Kidney epithelial cell (primary cell): ENCODE measurements around the gene DPP6. TPM values are rescaled to one million over a fixed set of nuclear protein-coding genes. Genes with fewer than 3 reads are reported as not detected.

Experiments used
- DNase-seq: peaks from one replicate; pipeline ENCODE4 v3.0.0-alpha.2; 2010; ENCODE audit warnings: low read depth
- H3K27me3 ChIP-seq: 2 replicates; pipeline ENCODE4 v1.6.0; 2011; ENCODE audit warnings: low read length; ENCODE audit not compliant: control insufficient read depth, insufficient read depth
- H3K36me3 ChIP-seq: 2 replicates; pipeline ENCODE4 v1.5.1; 2011; ENCODE audit warnings: low read length; ENCODE audit not compliant: control insufficient read depth, insufficient read depth
- H3K4me3 ChIP-seq: 2 replicates; pipeline ENCODE4 v1.5.1; 2011; ENCODE audit warnings: low read depth, mild to moderate bottlenecking, control low read depth, low read length
- CTCF ChIP-seq: IDR thresholded peaks from 2 replicates; pipeline ENCODE4 v1.5.1; 2011; ENCODE audit warnings: mild to moderate bottlenecking, moderate library complexity, low read length, control low read depth, inconsistent platforms; ENCODE audit not compliant: insufficient read depth, poor library complexity, severe bottlenecking
- total RNA-seq: library from RNA; depleted of rRNA; stranded (reverse); fragments of >200 nt; gene quantifications from 2 replicates; pipeline ENCODE4 v1.2.3, GENCODE V29; 2015

DPP6 gene
- total RNA-seq, 1 donor from 2014 or later, result 0.84 TPM

- no peaks in the 10 kb centered on the region for H3K36me3 ChIP-seq
- H3K4me3 ChIP-seq, result no peak overlapping the region
- H3K27me3 ChIP-seq, result no peaks in the 10 kb centered on the region
- TF ChIP-seq CTCF, result no peak
- DNase-seq, result no peak
Observed at GRCh38 chr7:154857728-154858681, 805.8 kb downstream of the DPP6 start.

DNA sequence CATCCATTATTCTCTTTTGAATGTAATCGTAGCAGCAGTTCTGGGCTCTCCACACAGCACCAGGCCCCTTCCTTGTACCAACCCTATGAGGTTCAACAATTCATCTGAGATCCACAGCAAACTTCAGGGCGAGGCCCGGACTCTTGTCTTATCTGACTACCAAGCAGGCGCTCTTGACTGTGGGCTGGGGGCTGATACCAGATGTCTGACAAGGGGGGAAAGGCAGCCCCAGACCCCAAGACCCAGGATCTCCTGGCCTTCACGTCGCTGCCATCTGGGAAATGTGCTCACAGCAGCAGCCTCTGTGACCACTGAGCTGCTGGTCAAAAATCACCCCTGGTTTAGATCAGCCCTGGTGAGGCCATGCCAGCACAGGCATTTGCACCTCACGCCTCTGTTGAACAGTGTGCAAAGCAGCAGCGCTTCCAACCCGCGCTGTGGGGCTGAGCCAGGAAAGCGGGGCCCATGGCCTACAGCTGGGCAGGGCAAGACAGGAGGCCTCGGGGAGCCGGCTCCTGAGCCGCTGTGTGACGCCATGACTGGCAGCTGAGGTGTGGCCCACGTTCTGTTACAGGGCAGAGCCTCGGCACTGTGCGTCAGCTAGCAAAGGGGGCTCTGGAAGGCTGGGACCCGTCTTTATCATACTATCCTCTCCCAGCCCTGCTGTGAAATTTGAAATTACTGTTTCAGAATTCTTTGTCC, 806.8 kb downstream of the DPP6 start:
- no peak for DNase-seq
- no peak for TF ChIP-seq CTCF
- no peaks in the 10 kb centered on the region for H3K36me3 ChIP-seq
- H3K4me3 ChIP-seq, result no peak overlapping the region
- no peaks in the 10 kb centered on the region for H3K27me3 ChIP-seq

DNA sequence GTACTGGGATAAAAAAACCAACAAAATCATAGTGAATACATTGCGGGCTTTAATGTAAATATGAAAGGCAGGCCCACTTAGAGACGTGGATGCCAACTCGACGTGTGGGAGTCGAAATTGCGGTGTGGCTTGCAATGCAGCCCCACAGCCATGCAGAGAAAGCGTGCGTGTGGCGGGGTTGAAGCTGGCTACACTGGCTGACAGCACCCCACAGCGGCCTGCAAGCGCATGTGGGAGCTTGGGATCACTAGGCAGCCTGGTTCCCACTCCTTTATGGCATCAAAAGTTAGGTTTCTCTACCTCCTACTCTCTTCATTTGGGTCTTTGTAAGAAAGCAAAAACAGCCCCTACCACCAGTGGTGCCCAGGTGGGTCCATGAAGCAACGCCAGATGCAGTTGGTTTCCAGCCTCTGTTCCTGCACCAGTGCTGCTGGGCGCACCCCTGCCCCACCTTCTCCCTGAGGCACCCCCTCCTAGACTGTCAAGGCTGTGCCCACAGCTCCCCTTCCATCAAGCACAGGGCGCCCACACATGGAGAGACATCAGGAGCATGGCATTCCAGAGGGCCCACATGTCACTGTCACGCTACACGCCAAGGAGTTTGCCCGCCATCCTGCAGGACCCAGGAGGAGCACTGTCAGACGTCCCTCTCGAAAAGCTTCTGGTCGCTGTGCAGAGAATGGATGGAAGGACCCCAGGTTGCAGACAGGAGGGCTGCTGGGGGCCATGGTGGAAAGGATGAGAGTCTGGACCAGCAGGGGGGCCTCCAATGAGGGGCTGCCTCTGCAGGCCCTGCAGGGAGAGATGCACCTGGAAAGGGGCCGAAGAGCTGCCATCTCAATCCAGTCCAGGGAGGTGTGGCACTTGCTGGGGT, 807.8 kb downstream of the DPP6 start:
- DNase-seq, result no peak
- H3K36me3 ChIP-seq, result no peaks in the 10 kb centered on the region
- TF ChIP-seq CTCF, result no peak
- H3K4me3 ChIP-seq, result no peak overlapping the region
- H3K27me3 ChIP-seq, result no peaks in the 10 kb centered on the region

DNA sequence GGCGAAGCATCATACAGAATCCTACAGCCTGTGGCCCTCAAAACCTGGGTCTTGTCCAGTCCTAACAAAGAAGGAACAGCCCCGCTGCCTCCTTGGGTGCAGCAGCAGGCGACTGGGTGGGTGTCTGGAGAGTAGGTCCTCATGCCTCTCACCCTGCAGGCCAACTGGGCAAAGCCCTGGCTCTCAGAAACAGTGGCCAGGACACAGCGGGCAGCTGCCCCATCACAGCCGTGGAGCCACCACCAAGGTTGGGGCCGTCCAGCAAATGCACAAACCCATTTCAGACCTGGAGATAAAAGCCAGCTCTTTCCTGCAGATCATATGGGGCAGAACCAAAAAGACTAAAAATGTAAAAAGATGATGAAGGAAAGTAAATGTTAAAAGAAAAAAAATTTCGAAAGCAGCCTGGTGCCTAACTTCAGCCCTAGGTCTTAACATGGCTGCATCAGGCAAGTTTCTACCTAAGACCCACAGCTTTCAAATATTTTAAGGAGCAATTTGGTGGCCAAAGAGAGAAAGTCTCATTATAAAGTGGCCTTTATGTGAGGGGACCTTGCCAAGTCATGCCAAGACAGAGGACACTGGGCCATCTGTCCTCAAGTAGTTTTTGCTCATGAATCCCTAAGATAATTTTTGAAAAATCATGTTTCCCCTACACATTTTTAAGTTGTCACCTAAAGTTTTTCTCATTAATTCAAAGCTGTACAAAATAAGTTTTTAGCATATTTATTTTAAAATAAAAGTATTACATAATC, 808.6 kb downstream of the DPP6 start:
- no peaks in the 10 kb centered on the region for H3K36me3 ChIP-seq
- no peak for TF ChIP-seq CTCF
- no peaks in the 10 kb centered on the region for H3K27me3 ChIP-seq
- H3K4me3 ChIP-seq, result no peak overlapping the region
- DNase-seq, result no peak

DNA sequence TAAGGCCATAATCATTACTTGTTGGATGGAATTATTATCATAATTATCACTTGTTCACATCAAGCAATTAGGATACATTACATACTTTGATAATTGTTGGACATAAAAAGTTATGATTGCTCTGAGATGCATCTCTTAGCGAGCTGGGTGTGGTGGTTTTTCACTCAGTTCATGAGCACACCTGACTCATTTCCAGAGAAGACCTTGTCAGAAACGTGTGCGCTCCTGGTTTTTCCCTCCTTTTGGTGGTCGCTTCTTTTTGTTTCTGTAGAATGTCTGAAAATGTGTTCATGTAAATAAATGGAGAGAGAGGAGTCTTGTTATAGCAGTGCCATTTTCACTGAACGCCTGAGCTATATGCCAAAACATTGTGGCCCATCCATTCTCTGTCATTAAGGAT, 809.4 kb downstream of the DPP6 start:
- Histone ChIP-seq H3K36me3 (no peaks in the 10 kb centered on the region), H3K27me3 (no peaks in the 10 kb centered on the region), H3K4me3 (no peak overlapping the region)
- DNase-seq, result no peak
- TF ChIP-seq CTCF, result no peak
